C4-2B (cell line): ENCODE results near the gene KNOP1.

Source experiments
- ZFX ChIP-seq: fragments of 450-650 bp; IDR thresholded peaks from 2 replicates; pipeline ENCODE4 v1.6.1; 2017
- TF ChIP-seq, protein P1 (sequence below): fragments of 450-650 bp; conservative IDR thresholded peaks from 2 replicates; pipeline ENCODE4 v1.5.1; 2017; ENCODE audit warnings: mild to moderate bottlenecking

DNA sequence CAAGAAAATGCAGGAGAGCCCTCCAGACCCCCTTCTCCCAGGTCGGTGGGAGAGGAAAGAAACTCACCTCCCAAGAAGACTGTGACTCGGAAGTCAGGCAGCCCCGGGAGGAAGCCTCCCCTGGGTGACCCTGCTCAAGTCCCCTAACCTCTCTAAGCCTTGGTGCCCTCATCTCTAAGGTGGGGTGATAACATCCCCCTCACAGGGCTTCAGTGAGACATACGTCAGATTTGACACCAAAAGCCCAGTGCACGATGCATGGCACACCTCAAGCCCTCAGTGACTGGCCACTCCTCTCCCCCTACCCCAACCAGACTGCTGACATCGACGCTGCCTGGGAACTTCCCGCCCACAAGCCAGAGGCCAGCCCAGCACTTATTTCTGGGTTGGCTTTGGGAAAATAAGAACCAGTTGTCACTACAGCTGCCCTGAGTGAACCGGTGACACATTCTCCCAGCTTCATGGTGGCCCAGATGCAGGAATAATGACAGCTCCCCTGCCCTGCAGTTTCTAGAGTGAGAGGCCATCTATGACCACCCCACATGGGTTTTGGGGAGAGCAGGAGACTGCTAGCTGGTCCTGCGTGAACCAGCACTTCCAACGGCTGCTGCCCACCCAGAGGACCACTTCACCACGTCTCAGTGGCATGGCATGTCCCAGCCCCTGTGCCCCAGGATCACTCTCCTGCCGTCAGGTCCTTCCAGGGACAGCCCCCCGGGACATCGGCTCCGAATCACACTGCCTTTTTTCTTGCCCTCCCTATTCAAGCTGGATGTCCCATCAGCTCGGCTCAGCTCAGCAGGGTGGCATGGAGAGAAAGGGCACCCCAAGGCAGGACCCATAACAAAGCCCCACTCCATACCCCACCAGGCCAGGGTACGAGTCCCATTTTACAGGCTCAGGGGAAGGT, 9.5 kb downstream of the KNOP1 start:
- TF ChIP-seq, protein P1, sequence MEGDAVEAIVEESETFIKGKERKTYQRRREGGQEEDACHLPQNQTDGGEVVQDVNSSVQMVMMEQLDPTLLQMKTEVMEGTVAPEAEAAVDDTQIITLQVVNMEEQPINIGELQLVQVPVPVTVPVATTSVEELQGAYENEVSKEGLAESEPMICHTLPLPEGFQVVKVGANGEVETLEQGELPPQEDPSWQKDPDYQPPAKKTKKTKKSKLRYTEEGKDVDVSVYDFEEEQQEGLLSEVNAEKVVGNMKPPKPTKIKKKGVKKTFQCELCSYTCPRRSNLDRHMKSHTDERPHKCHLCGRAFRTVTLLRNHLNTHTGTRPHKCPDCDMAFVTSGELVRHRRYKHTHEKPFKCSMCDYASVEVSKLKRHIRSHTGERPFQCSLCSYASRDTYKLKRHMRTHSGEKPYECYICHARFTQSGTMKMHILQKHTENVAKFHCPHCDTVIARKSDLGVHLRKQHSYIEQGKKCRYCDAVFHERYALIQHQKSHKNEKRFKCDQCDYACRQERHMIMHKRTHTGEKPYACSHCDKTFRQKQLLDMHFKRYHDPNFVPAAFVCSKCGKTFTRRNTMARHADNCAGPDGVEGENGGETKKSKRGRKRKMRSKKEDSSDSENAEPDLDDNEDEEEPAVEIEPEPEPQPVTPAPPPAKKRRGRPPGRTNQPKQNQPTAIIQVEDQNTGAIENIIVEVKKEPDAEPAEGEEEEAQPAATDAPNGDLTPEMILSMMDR = no peak
- TF ChIP-seq ZFX = no peak
